Lung (tissue), 12 donors: ENCODE data around the gene MEAF6. TPM values are rescaled to one million over a fixed set of nuclear protein-coding genes. Genes with fewer than 3 reads are reported as not detected.

Experiments used
- ATAC-seq: fragments of 200-7000 bp; cut with Tn5 transposase; one replicate; pipeline ENCODE4 v1.9.1; 2020; ENCODE audit warnings: moderate number of reproducible peaks; ENCODE audit not compliant: insufficient read depth, low FRiP score
- DNase-seq, 3 donors: peaks; one replicate each; pipeline ENCODE4 v3.0.0-alpha.2; 2013 to 2017
- H3K27ac ChIP-seq, 2 donors: one replicate each; pipeline ENCODE4 v1.5.1; 2013; ENCODE audit warnings: mild to moderate bottlenecking in 2 of 2, moderate library complexity in 2 of 2, control low read depth in 1 of 2, inconsistent platforms in 1 of 2, low read depth in 1 of 2, low read length in 1 of 2
- H3K27me3 ChIP-seq, 3 donors: one replicate each; pipeline ENCODE4 v1.5.1; 2013; ENCODE audit warnings: low read length in 2 of 3; ENCODE audit not compliant: control insufficient read depth in 3 of 3, insufficient read depth in 3 of 3
- H3K36me3 ChIP-seq, 4 donors: one replicate each; pipeline ENCODE4 v1.5.1; 2013; ENCODE audit warnings: low read length in 4 of 4, mild to moderate bottlenecking in 1 of 4, moderate library complexity in 1 of 4; ENCODE audit not compliant: control insufficient read depth in 4 of 4, insufficient read depth in 4 of 4
- H3K4me1 ChIP-seq, 5 donors: one replicate each; pipeline ENCODE4 v1.5.1; 2013; ENCODE audit warnings: low read length in 5 of 5, mild to moderate bottlenecking in 2 of 5, moderate library complexity in 1 of 5; ENCODE audit not compliant: control insufficient read depth in 5 of 5, insufficient read depth in 5 of 5
- H3K4me3 ChIP-seq: one replicate; pipeline ENCODE4 v1.5.1; 2013; ENCODE audit warnings: mild to moderate bottlenecking, control low read depth, moderate library complexity
- H3K9ac ChIP-seq, 2 donors: one replicate each; pipeline ENCODE4 v1.5.1; 2013; ENCODE audit warnings: low read length in 2 of 2, control low read depth in 1 of 2; ENCODE audit not compliant: insufficient read depth in 1 of 2
- H3K9me3 ChIP-seq, 4 donors: one replicate each; pipeline ENCODE4 v1.5.1; 2013; ENCODE audit warnings: low read length in 3 of 4, mild to moderate bottlenecking in 1 of 4, moderate library complexity in 1 of 4; ENCODE audit not compliant: control insufficient read depth in 4 of 4, insufficient read depth in 3 of 4
- CTCF ChIP-seq: IDR thresholded peaks from 2 replicates; pipeline ENCODE4 v1.5.1; 2012; ENCODE audit warnings: mild to moderate bottlenecking; ENCODE audit errors: control extremely low read depth, extremely low read depth
- WGBS, 2 donors: extraction: QIAGEN DNeasy Blood & Tissue Kit; methylation state at CpG; one replicate each; pipeline ENCODE4 v1.1.7; 2013; 5-methylcytosine and 5-hydroxymethylcytosine counted together
- polyA plus RNA-seq, 2 donors: library from polyadenylated mRNA; stranded (reverse); fragments of 200-250 nt; gene quantifications; one replicate each; pipeline ENCODE4 v1.2.1, GENCODE V29; 2013
- total RNA-seq, 2 donors: library from RNA; depleted of rRNA in 1 of 2; stranded (reverse); fragments of >200 nt in 1 of 2; gene quantifications; one replicate each; pipeline ENCODE4 v1.2.1, GENCODE V29; 2014 to 2021
- donor health status: control.
- donor health status: control.
- donor health status: Bipolar disorder and iron deficiency.
- donor health status: healthy.
- donor health status: DM: yes; HTN: yes; CAD: no.

The MEAF6 gene
- total and polyA plus RNA-seq, 4 donors = 36.9 to 68.2 (median 58.8) TPM

DNA sequence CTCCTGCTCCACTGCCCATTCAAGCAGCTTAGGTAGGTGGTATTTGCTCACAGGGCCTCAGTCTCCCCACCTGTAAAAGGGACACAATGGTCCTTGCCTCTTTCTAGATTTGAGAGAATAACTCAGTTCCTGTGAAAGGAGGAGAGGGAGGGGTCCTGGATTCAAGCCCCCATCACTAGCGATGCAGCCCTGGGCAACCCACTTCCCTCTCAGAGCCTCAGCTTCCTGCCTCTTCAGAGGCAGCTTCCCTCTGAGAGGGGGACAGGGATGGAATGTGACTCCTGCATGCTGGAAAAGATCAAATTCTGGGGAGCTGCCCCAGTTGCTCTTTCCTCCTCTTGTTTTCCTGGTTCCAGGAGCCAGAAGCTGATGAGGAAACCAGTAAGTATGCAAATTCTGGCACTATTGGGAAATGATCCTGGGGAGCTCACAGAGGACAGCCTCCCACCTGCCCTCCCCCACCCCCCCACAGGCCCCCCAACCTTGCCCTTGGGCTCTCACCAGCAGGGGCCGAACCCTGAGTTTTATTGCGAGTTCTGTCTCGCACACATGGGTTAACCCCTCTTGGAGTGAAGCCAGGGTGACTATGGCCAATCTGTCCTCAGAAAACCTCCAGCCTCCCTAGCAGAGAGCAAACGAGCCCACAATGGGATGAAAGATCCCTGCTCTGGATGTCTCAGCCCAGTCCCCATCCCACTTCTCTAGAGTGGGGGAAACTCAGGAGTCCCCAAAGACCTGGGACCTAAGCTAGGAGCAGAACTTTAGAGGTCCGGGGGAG, 28.5 kb downstream of the MEAF6 start:
- Histone ChIP-seq H3K27me3 (no peaks in the 10 kb centered on the region), H3K4me3 (no peak overlapping the region), H3K9me3 (no peaks in the 10 kb centered on the region), H3K4me1 (peaks cover 0 to 19% (median 6%) of the 10 kb centered on the region in 5 donors), H3K27ac (peak overlapping the region in 1 of 2 donors; percentile 85), H3K9ac (peak overlapping the region in 1 of 2 donors; percentile 16), H3K36me3 (peaks cover 6 to 37% (median 19%) of the 10 kb centered on the region in 4 donors)
- ATAC-seq (no peak), DNase-seq (no peak)
- WGBS, 2 donors = 22 to 40% methylated on average over 6 of the region's 6 CpGs
- TF ChIP-seq CTCF = no peak

- Histone ChIP-seq H3K9ac (no peak overlapping the region), H3K4me1 (peaks cover 0 to 28% (median 6%) of the 10 kb centered on the region in 5 donors), H3K36me3 (peaks cover 6 to 42% (median 12%) of the 10 kb centered on the region in 4 donors), H3K27ac (peak overlapping the region in 1 of 2 donors; percentile 78), H3K9me3 (no peaks in the 10 kb centered on the region), H3K4me3 (no peak overlapping the region), H3K27me3 (no peaks in the 10 kb centered on the region)
- 68 to 77% methylated on average over 7 of the region's 7 CpGs for WGBS, 2 donors
- DNase-seq = no peak
- TF ChIP-seq CTCF = no peak
- no peak for ATAC-seq
Observed at GRCh38 chr1:37484325-37485051, 30.1 kb downstream of the MEAF6 start.

- no peak for DNase-seq
Observed at GRCh38 chr1:37483785-37484184, 30.8 kb downstream of the MEAF6 start.

More at GRCh38 chr1:37483785-37484184, 30.8 kb downstream of the MEAF6 start:
- Histone ChIP-seq H3K4me3 (no peak overlapping the region), H3K9ac (no peak overlapping the region), H3K36me3 (peaks cover 6 to 42% (median 9%) of the 10 kb centered on the region in 4 donors), H3K27ac (peak overlapping the region in 1 of 2 donors; percentile 33), H3K4me1 (peaks cover 2 to 28% (median 6%) of the 10 kb centered on the region in 5 donors), H3K9me3 (no peaks in the 10 kb centered on the region), H3K27me3 (no peaks in the 10 kb centered on the region)
- TF ChIP-seq CTCF = no peak
- 81 to 88% methylated on average over 15 of the region's 15 CpGs for WGBS, 2 donors
- ATAC-seq = no peak
